Measurements from ENCODE around the gene PML. TPM values are rescaled to one million over a fixed set of nuclear protein-coding genes. Genes with fewer than 3 reads are reported as not detected.

Gene PML
- total RNA-seq, 1 experiment from 2014 or later: 21.5 TPM

DNA sequence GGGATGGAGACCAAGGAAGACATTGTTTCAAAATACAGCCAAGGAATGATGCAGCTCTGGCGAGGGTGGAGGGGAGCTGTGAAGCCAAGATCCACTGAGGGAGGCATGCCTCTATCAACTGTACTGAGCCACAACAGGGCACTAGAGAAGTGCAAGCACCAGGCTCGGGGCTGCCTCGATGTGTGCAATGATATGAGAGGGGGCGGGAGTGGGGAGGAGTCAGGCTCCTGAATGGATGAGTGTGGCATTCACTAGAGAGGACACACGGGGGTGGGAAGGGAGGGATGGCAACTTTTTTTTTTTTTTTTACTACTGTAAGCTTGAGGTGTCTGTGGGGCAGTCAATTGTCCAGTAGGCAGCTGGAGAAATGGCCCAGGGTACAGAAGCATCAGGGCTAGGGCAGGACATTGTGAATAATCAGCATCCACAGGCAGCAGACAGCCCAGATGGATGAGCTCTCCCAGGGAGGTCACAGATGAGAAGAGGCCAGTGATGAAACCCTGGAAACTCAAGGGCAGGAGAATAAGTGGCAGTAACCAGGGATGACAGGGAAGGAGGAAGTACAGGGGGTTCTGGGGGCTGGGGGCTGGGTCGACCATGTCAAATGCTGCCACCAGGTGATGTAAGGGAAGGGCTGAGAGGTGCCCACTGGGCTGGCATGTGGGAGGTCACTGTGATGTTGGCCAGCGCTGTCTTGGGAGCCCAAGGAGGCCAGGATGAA lies 8.3 kb upstream of the PML start:
- Histone ChIP-seq H2AFZ (ENCODE audit: low read length) (no peak overlapping the region), H3K9me3 (ENCODE audit: low read length) (no peaks in the 10 kb centered on the region), H3K4me3 (ENCODE audit: low read length) (no peak overlapping the region), H3K9me2 (replicated peaks; ENCODE audit: insufficient read depth, low read length) (no peaks in the 10 kb centered on the region), H3K27ac (ENCODE audit: low read length) (no peak overlapping the region), H4K20me1 (ENCODE audit: insufficient read depth, low read depth, low read length) (no peaks in the 10 kb centered on the region), H3K79me2 (ENCODE audit: low read length) (no peaks in the 10 kb centered on the region), H3K36me3 (ENCODE audit: insufficient read depth, low read length) (no peaks in the 10 kb centered on the region), H3K9ac (ENCODE audit: low read length) (no peak overlapping the region), H3K4me1 (ENCODE audit: low read length) (peaks cover 4% of the 10 kb centered on the region), H3K27me3 (ENCODE audit: low read length) (no peaks in the 10 kb centered on the region), H3K4me2 (ENCODE audit: low read depth, low read length, poor library complexity, severe bottlenecking) (no peak overlapping the region)
- DNase-seq: no peak

DNA sequence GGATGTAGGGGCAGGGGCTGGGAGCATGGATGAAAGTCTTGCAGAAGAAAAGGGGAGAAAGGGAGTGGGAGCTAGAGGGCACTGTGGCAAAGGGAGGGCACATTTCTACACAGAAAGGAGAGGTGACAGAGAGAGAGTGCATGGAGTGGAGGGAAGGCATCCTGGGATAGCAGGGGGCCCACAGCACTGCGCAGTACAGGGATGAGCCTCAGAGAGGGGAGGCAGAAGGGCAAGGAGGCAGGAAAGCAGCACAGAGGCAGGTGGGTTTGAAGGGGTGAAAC lies 7.8 kb upstream of the PML start:
- no peaks in the 10 kb centered on the region for H3K36me3 ChIP-seq (ENCODE audit: insufficient read depth, low read length)

DNA sequence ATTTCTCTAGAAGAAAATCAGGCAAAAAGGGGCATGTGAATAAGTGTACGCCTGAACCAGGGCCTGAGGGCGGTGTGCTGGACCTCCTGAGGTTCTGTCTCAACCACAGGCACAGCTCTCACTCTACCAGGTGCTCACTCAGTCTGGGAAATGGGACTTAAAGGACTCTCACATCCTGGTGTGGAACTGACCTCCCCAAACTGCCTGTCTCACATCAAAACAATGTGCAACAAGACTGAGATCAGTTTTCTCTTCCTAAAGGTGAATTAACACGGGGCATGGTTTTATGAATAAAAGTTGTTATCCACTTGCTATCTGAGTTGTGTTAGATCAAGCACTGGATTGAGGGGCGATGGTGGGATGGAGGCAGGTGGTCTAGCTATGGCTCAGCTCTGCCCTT lies 7.3 kb upstream of the PML start:
- DNase-seq: no peak
- H3K27ac ChIP-seq (ENCODE audit: low read length): no peak overlapping the region
- no peak overlapping the region for H3K4me3 ChIP-seq (ENCODE audit: low read length)
- H3K9ac ChIP-seq (ENCODE audit: low read length): no peak overlapping the region
- no peaks in the 10 kb centered on the region for H3K36me3 ChIP-seq (ENCODE audit: insufficient read depth, low read length)
- H3K4me1 ChIP-seq (ENCODE audit: low read length): peaks cover 9% of the 10 kb centered on the region
- no peaks in the 10 kb centered on the region for H3K27me3 ChIP-seq (ENCODE audit: low read length)
- no peak overlapping the region for H2AFZ ChIP-seq (ENCODE audit: low read length)
- H3K9me2 ChIP-seq (replicated peaks; ENCODE audit: insufficient read depth, low read length): no peaks in the 10 kb centered on the region
- no peak overlapping the region for H3K4me2 ChIP-seq (ENCODE audit: low read depth, low read length, poor library complexity, severe bottlenecking)
- no peaks in the 10 kb centered on the region for H3K9me3 ChIP-seq (ENCODE audit: low read length)
- H3K79me2 ChIP-seq (ENCODE audit: low read length): no peaks in the 10 kb centered on the region
- H4K20me1 ChIP-seq (ENCODE audit: insufficient read depth, low read depth, low read length): no peaks in the 10 kb centered on the region

More for the DNA sequence above, 7.8 kb upstream of the PML start:
- no peak overlapping the region for H3K27ac ChIP-seq (ENCODE audit: low read length)
- no peak overlapping the region for H2AFZ ChIP-seq (ENCODE audit: low read length)
- H3K4me1 ChIP-seq (ENCODE audit: low read length): peaks cover 9% of the 10 kb centered on the region
- no peak overlapping the region for H3K9ac ChIP-seq (ENCODE audit: low read length)
- no peaks in the 10 kb centered on the region for H3K79me2 ChIP-seq (ENCODE audit: low read length)
- H3K27me3 ChIP-seq (ENCODE audit: low read length): no peaks in the 10 kb centered on the region
- H3K4me2 ChIP-seq (ENCODE audit: low read depth, low read length, poor library complexity, severe bottlenecking): no peak overlapping the region
- H4K20me1 ChIP-seq (ENCODE audit: insufficient read depth, low read depth, low read length): no peaks in the 10 kb centered on the region
- DNase-seq: no peak
- H3K9me3 ChIP-seq (ENCODE audit: low read length): no peaks in the 10 kb centered on the region
- no peaks in the 10 kb centered on the region for H3K9me2 ChIP-seq (replicated peaks; ENCODE audit: insufficient read depth, low read length)
- no peak overlapping the region for H3K4me3 ChIP-seq (ENCODE audit: low read length)

DNA sequence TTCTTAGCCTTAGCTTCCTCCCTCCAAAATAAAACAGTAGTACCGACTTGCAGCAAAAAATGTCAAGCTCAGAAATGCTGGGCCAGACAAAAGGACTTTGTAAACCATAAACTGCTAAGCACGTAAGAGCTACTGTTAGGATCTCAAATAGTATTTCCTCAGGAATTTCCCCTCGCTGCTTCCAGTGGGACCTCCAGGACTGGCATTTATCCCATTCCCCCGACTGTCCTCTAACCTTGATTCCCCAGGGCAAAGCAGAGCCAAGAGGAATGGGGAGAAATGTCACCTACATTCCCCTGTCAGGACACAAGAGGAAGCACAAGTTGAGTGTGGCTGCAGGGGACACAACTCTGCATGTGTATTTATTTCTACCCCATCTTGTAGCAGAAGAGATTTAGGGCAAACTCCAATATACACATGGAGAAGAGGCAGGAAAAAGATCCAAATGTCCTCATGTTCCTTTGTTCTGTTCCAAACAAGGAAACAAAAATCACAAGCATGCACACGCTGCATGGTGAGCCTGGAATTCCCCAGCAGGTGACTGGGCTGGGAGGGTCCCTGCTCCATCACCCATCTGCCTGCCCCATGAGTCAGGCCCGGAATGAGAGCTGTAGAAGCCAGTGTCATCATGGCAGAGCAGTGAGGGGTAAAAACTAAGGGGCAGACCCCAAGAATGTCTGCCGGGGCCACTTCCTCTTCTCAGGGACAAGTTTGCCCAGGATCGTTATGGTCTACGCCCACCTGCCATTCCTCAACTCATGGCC lies 6.7 kb upstream of the PML start:
- Histone ChIP-seq H3K4me3 (ENCODE audit: low read length) (no peak overlapping the region), H3K9ac (ENCODE audit: low read length) (no peak overlapping the region), H3K4me1 (ENCODE audit: low read length) (peaks cover 16% of the 10 kb centered on the region), H4K20me1 (ENCODE audit: insufficient read depth, low read depth, low read length) (no peaks in the 10 kb centered on the region), H2AFZ (ENCODE audit: low read length) (no peak overlapping the region), H3K4me2 (ENCODE audit: low read depth, low read length, poor library complexity, severe bottlenecking) (no peak overlapping the region), H3K9me2 (replicated peaks; ENCODE audit: insufficient read depth, low read length) (no peaks in the 10 kb centered on the region), H3K9me3 (ENCODE audit: low read length) (no peaks in the 10 kb centered on the region), H3K27me3 (ENCODE audit: low read length) (no peaks in the 10 kb centered on the region), H3K27ac (ENCODE audit: low read length) (no peak overlapping the region), H3K79me2 (ENCODE audit: low read length) (no peaks in the 10 kb centered on the region), H3K36me3 (ENCODE audit: insufficient read depth, low read length) (no peaks in the 10 kb centered on the region)
- DNase-seq: no peak

DNA sequence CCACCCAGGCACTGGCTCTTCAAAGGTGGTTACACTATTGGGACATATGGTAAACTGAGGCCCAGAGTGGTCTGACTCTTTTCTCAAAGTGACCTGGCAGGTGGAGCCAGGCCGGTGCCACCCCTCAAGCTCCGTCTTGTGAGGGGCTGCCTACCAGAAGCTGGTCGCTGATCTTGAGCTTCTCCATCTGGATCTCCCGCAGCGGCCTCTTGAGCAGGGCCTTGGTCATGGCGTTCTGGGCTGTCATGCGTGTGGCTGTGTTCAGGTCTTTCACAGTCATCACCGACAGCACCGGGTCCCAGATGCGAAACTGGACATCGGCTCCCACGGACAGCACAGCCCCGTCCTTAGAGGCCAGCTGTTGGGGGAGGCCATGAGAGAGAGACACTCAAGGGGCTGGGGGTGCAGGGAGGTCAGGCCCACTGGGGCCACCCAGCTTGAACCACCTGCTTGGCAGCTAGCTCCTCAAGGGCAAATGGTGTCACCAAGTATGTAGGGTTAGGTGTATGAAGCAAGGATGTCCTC lies 6.0 kb upstream of the PML start:
- H3K27ac ChIP-seq (ENCODE audit: low read length): no peak overlapping the region
- no peak overlapping the region for H3K4me2 ChIP-seq (ENCODE audit: low read depth, low read length, poor library complexity, severe bottlenecking)

DNA sequence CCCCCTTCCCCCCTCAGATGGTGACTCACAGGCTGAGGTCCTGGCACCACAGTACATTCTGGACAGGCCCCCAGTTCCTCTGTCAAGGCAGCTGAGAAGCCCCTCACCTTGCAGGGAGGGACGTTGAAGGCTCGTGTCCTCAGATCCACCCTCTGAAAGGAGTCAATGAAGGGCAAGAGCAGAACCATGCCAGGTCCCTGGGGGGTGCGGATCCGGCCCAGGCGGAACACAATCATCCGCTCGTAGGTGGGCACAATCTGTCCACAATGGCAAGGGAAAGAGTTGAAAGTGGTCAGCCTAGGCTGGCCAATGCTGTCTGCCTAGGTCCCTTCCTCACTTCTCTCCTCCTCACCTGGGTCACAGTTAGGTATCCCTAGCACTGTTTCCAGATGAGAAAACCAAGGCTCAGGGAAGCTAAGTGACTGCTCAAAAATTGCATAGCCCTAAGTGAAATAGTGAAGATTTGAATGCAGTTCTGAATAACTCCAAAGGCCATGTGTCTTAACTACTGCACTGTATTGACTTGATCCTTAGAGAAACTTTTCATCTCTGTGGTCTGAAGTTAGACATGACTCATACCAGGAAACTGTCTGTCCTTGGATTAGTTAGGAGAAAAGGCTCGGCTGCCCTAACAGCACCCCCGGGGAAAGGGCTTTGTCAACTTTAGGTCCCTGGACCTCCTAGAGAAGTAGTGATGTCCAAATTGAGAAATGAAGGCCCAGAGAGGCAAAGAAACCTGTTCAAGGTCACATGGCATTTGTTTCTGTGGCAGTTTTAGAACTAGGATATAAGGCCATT lies 5.3 kb upstream of the PML start:
- no peak overlapping the region for H2AFZ ChIP-seq (ENCODE audit: low read length)
- H3K4me2 ChIP-seq (ENCODE audit: low read depth, low read length, poor library complexity, severe bottlenecking): no peak overlapping the region
- H3K79me2 ChIP-seq (ENCODE audit: low read length): no peaks in the 10 kb centered on the region
- H3K9me2 ChIP-seq (replicated peaks; ENCODE audit: insufficient read depth, low read length): no peaks in the 10 kb centered on the region
- no peaks in the 10 kb centered on the region for H4K20me1 ChIP-seq (ENCODE audit: insufficient read depth, low read depth, low read length)
- no peak overlapping the region for H3K27ac ChIP-seq (ENCODE audit: low read length)
- no peak overlapping the region for H3K4me3 ChIP-seq (ENCODE audit: low read length)
- H3K4me1 ChIP-seq (ENCODE audit: low read length): peaks cover 23% of the 10 kb centered on the region
- H3K27me3 ChIP-seq (ENCODE audit: low read length): no peaks in the 10 kb centered on the region
- no peaks in the 10 kb centered on the region for H3K36me3 ChIP-seq (ENCODE audit: insufficient read depth, low read length)
- no peaks in the 10 kb centered on the region for H3K9me3 ChIP-seq (ENCODE audit: low read length)
- no peak for DNase-seq
- no peak overlapping the region for H3K9ac ChIP-seq (ENCODE audit: low read length)

More for the DNA sequence above, 6.0 kb upstream of the PML start:
- H3K36me3 ChIP-seq (ENCODE audit: insufficient read depth, low read length): no peaks in the 10 kb centered on the region
- no peak overlapping the region for H3K4me3 ChIP-seq (ENCODE audit: low read length)
- no peak overlapping the region for H3K9ac ChIP-seq (ENCODE audit: low read length)
- no peak overlapping the region for H2AFZ ChIP-seq (ENCODE audit: low read length)
- H3K9me3 ChIP-seq (ENCODE audit: low read length): no peaks in the 10 kb centered on the region
- no peaks in the 10 kb centered on the region for H3K9me2 ChIP-seq (replicated peaks; ENCODE audit: insufficient read depth, low read length)
- no peaks in the 10 kb centered on the region for H3K79me2 ChIP-seq (ENCODE audit: low read length)
- peaks cover 17% of the 10 kb centered on the region for H3K4me1 ChIP-seq (ENCODE audit: low read length)
- H4K20me1 ChIP-seq (ENCODE audit: insufficient read depth, low read depth, low read length): no peaks in the 10 kb centered on the region
- no peak for DNase-seq
- no peaks in the 10 kb centered on the region for H3K27me3 ChIP-seq (ENCODE audit: low read length)

DNA sequence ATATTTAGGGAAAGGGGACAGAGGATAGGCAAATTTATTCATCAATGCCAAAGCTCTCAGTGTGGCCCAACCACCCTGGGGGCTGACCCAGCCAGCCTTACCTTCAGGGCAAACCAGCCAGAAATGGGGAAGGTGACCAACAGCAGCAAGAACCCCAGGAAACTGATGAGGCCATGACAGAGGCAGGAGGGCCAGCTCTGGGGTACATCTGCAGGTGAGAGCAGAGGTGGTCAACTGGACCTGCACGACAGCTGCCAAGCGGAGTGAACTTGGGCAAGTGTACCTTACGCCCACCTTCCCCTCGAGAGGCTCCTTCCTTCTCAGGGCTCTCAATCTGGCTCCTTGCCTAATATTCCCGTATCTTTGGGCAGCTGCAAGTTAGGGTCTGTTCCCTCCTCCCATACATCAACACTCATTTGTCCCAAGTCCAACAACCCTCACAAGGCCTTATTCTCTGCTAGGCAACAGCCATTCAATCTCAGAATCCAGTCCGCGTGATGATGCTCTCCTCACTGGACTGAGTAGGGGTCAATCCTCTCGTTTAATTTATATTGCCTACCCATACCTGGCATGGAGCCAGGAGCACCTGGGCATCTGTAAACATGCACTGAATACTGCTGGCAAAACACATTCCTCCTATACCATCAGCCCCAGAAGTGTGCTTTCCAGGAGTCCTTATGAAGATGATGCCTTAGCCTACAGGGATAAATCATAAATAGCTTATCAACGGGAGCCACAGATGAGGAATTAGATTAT lies 4.1 kb upstream of the PML start:
- Histone ChIP-seq H2AFZ (ENCODE audit: low read length) (no peak overlapping the region), H3K79me2 (ENCODE audit: low read length) (peaks cover 8% of the 10 kb centered on the region), H3K36me3 (ENCODE audit: insufficient read depth, low read length) (no peaks in the 10 kb centered on the region), H3K27me3 (ENCODE audit: low read length) (no peaks in the 10 kb centered on the region), H3K9me3 (ENCODE audit: low read length) (no peaks in the 10 kb centered on the region), H3K9me2 (replicated peaks; ENCODE audit: insufficient read depth, low read length) (no peaks in the 10 kb centered on the region), H3K4me1 (ENCODE audit: low read length) (peaks cover 23% of the 10 kb centered on the region), H3K4me3 (ENCODE audit: low read length) (no peak overlapping the region), H3K27ac (ENCODE audit: low read length) (no peak overlapping the region), H4K20me1 (ENCODE audit: insufficient read depth, low read depth, low read length) (no peaks in the 10 kb centered on the region), H3K9ac (ENCODE audit: low read length) (peak overlapping the region; percentile 76; the same call in 1 of the 2 replicates), H3K4me2 (ENCODE audit: low read depth, low read length, poor library complexity, severe bottlenecking) (peak overlapping the region; percentile 92)
- no peak for DNase-seq

Measured in Karpas-422 (cell line).